Calu3 (cell line): ENCODE results near the gene IL5RA. TPM values are rescaled to one million over a fixed set of nuclear protein-coding genes. Genes with fewer than 3 reads are reported as not detected.

Experiments used
- BruUV-seq: library from RNA; stranded (reverse); fragments of 400-500 nt; replicated peaks from 2 replicates; lab custom pipeline; 2021; lab: Mats Ljungman, UMichigan
- CTCF ChIA-PET: fragments of 300-600 bp; sonication (Branson Sonifier 250); formaldehyde crosslinking; loops from one replicate; lab custom pipeline; 2022; ENCODE audit warnings: antibody characterized with exemption; lab: Charles Lee
- DNase-seq: peaks from one replicate; pipeline ENCODE4 v3.0.0; 2022
- H3K27ac Mint-ChIP-seq: one replicate; pipeline ENCODE4 v1.8.0; 2022; ENCODE audit warnings: mixed read lengths; ENCODE audit not compliant: unreplicated experiment
- H3K27me3 Mint-ChIP-seq: one replicate; pipeline ENCODE4 v1.8.0; 2022; ENCODE audit warnings: mixed read lengths; ENCODE audit not compliant: unreplicated experiment
- H3K36me3 Mint-ChIP-seq: one replicate; pipeline ENCODE4 v1.8.0; 2022; ENCODE audit warnings: mild to moderate bottlenecking, moderate library complexity, mixed read lengths; ENCODE audit not compliant: insufficient read depth, unreplicated experiment
- H3K4me1 Mint-ChIP-seq: one replicate; pipeline ENCODE4 v1.8.0; 2022; ENCODE audit warnings: mild to moderate bottlenecking, low read depth, mixed read lengths; ENCODE audit not compliant: unreplicated experiment
- H3K4me3 Mint-ChIP-seq: one replicate; pipeline ENCODE4 v1.8.0; 2022; ENCODE audit warnings: mild to moderate bottlenecking, low read depth, moderate library complexity, mixed read lengths; ENCODE audit not compliant: unreplicated experiment
- H3K9me3 Mint-ChIP-seq: one replicate; pipeline ENCODE4 v1.8.0; 2022; ENCODE audit warnings: low read depth, mixed read lengths; ENCODE audit not compliant: unreplicated experiment
- CTCF ChIP-seq: fragments of 200-600 bp; IDR thresholded peaks from one replicate; pipeline ENCODE4 v1.8.0; 2022; ENCODE audit warnings: antibody characterized with exemption; ENCODE audit not compliant: unreplicated experiment
- intact Hi-C: fragments of 100-400 bp; cut with micrococcal nuclease; formaldehyde crosslinking; loops from one replicate; pipeline ENCODE4 v1.10.0; 2022; ENCODE audit not compliant: unreplicated experiment
- total RNA-seq: library from RNA; stranded (reverse); gene quantifications from 2 replicates; pipeline ENCODE4 v1.2.3, GENCODE V29; 2022

IL5RA gene
- total RNA-seq, 1 experiment from 2014 or later, result not detected

GRCh38 chr3:3107181-3107580 lies 3.0 kb downstream of the IL5RA start:
- Mint-ChIP-seq H3K4me1 (peaks cover 10% of the 10 kb centered on the region), H3K9me3 (no peaks in the 10 kb centered on the region), H3K36me3 (no peaks in the 10 kb centered on the region), H3K4me3 (no peak overlapping the region), H3K27ac (no peak overlapping the region), H3K27me3 (no peaks in the 10 kb centered on the region)
- TF ChIP-seq CTCF, result no peak
- CTCF ChIA-PET, result no interaction called here
- intact Hi-C loops, result no loop called here
- BruUV-seq, result no TSS peak
- no peak for DNase-seq

- BruUV-seq, result no TSS peak
- Mint-ChIP-seq H3K4me1 (peaks cover 7% of the 10 kb centered on the region), H3K9me3 (no peaks in the 10 kb centered on the region), H3K27ac (no peak overlapping the region), H3K4me3 (no peak overlapping the region), H3K27me3 (no peaks in the 10 kb centered on the region), H3K36me3 (no peaks in the 10 kb centered on the region)
- TF ChIP-seq CTCF, result no peak
- intact Hi-C loops, result no loop called here
- CTCF ChIA-PET, result no interaction called here
- DNase-seq, result no peak
Observed at GRCh38 chr3:3105815-3106214, 4.4 kb downstream of the IL5RA start.

- Mint-ChIP-seq H3K27me3 (no peaks in the 10 kb centered on the region), H3K4me1 (peaks cover 2% of the 10 kb centered on the region), H3K9me3 (no peaks in the 10 kb centered on the region), H3K4me3 (no peak overlapping the region), H3K27ac (no peak overlapping the region), H3K36me3 (no peaks in the 10 kb centered on the region)
- intact Hi-C loops, result no loop called here
- CTCF ChIA-PET, result no interaction called here
- DNase-seq, result no peak
- no peak for TF ChIP-seq CTCF
- BruUV-seq, result no TSS peak
Observed at GRCh38 chr3:3105246-3105645, 4.9 kb downstream of the IL5RA start.

- H3K4me3 Mint-ChIP-seq, result no peak overlapping the region
- CTCF ChIA-PET, result no interaction called here
- no peak for DNase-seq
- no peaks in the 10 kb centered on the region for H3K36me3 Mint-ChIP-seq
- no peaks in the 10 kb centered on the region for H3K27me3 Mint-ChIP-seq
- no TSS peak for BruUV-seq
- no peaks in the 10 kb centered on the region for H3K9me3 Mint-ChIP-seq
- no peak for TF ChIP-seq CTCF
- H3K27ac Mint-ChIP-seq, result no peak overlapping the region
- no peaks in the 10 kb centered on the region for H3K4me1 Mint-ChIP-seq
- intact Hi-C loops, result no loop called here
Observed at GRCh38 chr3:3102751-3103150, 7.4 kb downstream of the IL5RA start.
